NCI-H2227 treated with DMSO at 0.1 percent for 48 hours (cell line): Measurements from ENCODE around the gene AQP9.

ENCODE experiments used
- DNase-seq: peaks from one replicate; lab custom pipeline; 2025; lab: John Stamatoyannopoulos, UW

The AQP9 gene

DNA sequence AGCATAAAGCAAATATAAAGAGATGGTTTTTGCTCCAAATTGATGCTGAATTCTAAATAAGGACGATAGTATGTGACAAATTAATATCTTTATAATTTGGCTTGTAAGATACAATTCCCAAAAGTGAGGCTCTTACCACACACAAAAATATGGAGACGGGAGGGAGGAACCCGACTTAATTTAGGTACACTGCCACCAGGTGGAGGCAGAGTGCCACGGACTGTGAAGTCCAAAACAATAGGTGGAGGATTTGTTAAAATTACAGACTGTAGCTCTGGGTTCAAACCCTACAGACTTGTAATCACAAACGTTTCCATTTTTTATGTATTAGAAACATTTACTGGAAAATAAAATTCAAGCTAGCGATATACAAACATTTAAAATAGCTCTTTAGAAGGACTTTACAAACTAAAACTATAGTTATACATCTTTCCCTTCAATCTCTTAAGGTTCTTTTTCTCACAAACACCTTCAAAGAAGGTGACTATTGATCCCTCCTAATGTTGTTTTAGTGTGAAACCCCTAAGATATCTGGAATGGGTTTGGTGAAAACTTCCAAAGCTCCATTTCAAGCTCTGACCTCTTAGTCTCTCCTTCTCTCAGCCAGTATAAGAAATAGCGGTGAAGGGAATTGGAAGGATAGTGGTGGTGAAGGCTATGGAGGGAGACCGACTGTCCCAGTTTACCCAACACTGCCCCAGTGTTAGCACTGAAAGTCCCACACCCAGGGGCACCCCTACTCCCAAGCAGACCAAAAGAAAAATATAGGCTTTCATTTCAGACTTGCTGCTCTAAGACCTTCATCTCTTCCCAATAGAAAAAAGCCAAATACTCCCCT is 89.7 kb downstream of the AQP9 start:
- DNase-seq, result peak; percentile 15

DNA sequence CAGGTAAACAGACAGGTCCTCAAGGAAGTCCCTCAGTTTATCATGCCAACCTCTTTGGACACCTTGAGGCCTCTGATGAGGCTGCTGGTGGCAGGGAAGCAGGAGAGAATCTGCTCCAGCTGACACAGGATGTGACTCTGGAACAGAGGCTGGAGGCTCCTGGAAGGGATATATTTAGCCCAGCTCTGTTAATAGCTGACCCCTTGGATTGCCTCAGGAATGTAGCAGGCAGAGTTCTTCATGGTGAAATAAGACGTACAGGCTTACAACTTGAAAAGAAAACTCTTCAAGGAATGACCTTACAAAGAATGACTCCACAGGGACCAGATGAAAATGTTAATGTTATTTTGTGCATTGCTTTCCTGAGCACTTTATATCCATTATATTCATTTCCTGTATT is 90.5 kb downstream of the AQP9 start:
- no peak for DNase-seq

DNA sequence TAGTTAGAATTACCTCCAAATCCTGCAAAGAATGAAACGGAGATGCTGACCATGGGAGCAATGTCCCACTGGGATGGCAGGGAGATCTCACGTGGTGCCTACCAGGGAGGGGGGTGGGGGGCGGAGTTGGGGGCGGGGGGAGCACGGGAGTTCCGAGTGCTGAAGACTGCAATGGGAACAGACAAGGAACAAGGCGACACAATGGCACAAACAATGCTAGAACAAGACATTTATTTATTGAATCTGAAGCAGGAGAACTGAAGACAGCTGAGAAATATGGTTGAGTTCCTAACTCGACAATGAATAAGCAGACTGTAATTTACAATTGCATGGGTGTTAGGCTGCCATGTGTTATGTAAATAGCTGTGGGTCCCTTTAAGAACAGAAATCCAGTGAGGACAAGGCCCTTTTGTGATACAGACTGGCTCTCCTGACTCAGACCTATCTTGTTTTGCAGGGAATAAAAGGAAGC is 91.2 kb downstream of the AQP9 start:
- no peak for DNase-seq

DNA sequence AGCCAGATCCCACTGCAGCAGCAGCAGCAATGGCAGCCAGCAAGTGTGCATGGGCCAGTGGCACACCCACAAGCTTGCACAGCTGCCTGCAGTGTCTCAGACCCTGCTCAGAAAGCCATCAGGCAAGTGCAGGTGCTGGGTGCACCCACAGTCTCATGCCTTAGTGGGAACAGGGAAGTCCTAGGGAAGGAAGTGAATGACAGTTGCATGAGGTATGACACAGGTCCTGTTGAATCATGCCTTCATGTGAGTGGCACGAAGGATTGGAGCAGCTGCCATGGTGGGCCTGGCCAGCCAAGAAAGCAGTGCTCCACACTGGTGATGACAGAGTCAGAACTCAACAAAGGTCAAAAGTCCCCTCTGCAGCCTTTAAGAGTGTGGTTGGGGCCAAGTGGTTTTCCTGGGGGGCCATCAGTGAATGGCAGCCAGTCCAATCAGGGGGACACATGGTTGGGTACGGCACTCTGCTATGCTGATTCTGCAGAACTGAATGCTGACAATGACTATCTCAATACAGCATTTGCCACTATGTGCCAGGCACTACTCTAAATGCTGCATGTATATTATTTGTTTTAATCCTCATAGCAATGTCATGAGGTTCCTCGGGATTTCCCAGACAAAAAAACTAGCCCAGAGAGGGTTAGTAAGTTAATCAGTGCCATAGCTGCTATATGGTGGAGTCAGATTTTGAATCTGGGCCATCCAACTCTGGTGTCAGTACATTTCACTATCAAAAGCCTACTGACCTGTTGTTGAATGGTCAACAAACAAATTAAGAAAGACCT is 94.3 kb downstream of the AQP9 start:
- no peak for DNase-seq

DNA sequence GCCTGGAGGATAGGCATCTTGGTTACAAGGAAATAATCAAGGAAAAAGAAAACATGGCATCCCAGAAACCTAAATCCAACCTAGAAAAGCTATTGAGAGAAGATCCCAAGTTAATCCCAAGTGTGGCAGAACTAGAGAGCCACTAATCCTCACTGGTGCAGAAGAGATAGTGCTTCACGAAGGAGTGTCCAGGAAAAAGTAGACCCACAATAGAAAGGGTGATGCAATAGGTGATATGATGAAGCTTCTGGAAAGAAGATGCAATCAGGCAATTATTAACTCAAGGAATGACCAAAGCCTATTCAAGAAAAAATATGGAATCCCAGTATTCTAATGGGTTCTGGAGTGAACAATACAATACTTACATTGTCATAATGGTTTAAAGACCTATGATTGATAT is 95.2 kb downstream of the AQP9 start:
- DNase-seq, result no peak
